SK-N-SH treated with all-trans-retinoic acid at 6 μM for 48 hours (cell line): ENCODE measurements around the gene AAGAB.

Experiments used
- ATAC-seq: fragments of 200-7000 bp; cut with Tn5 transposase; 3 replicates; pipeline ENCODE4 v1.9.1; 2020; ENCODE audit warnings: mild to moderate bottlenecking, moderate library complexity
- ARNTL ChIP-seq: fragments of 450-650 bp; formaldehyde crosslinking; IDR thresholded peaks from 2 replicates; pipeline ENCODE4 v1.5.0; 2020; ENCODE audit warnings: low read depth, mild to moderate bottlenecking, moderate library complexity, borderline replicate concordance
- BACH2 ChIP-seq: fragments of 250-450 bp; sonication (Bioruptor Pico); IDR thresholded peaks from 2 replicates; pipeline ENCODE4 v1.9.0; 2021; ENCODE audit warnings: mild to moderate bottlenecking, borderline replicate concordance
- CSDC2 ChIP-seq: fragments of 250-450 bp; sonication (Bioruptor Pico); IDR thresholded peaks from 2 replicates; pipeline ENCODE4 v1.5.0; 2020; ENCODE audit warnings: mild to moderate bottlenecking, moderate library complexity
- CSRNP3 ChIP-seq: fragments of 250-450 bp; sonication (Bioruptor Pico); IDR thresholded peaks from 2 replicates; pipeline ENCODE4 v1.5.1; 2021; ENCODE audit warnings: mild to moderate bottlenecking, moderate library complexity
- ESRRG ChIP-seq: fragments of 250-450 bp; sonication (Bioruptor Pico); IDR thresholded peaks from 2 replicates; pipeline ENCODE4 v1.6.1; 2021; ENCODE audit warnings: mild to moderate bottlenecking
- GLIS3 ChIP-seq: fragments of 250-450 bp; sonication (Bioruptor Pico); IDR thresholded peaks from 2 replicates; pipeline ENCODE4 v1.5.0; 2020; ENCODE audit warnings: mild to moderate bottlenecking, moderate library complexity
- ISL1 ChIP-seq: fragments of 250-450 bp; sonication (Bioruptor Pico); IDR thresholded peaks from 2 replicates; pipeline ENCODE4 v2.1.2; 2022; ENCODE audit warnings: mild to moderate bottlenecking, moderate library complexity
- OSR1 ChIP-seq: fragments of 250-450 bp; sonication (Bioruptor Pico); IDR thresholded peaks from 2 replicates; pipeline ENCODE4 v1.8.0; 2022; ENCODE audit warnings: moderate library complexity, mild to moderate bottlenecking, inconsistent platforms
- PPARA ChIP-seq: fragments of 250-450 bp; sonication (Bioruptor Pico); IDR thresholded peaks from 2 replicates; pipeline ENCODE4 v1.5.0; 2020; ENCODE audit warnings: mild to moderate bottlenecking, borderline replicate concordance
- SNAI2 ChIP-seq: fragments of 250-450 bp; sonication (Bioruptor Pico); IDR thresholded peaks from 2 replicates; pipeline ENCODE4 v1.5.0; 2020; ENCODE audit warnings: mild to moderate bottlenecking, moderate library complexity
- TCF4 ChIP-seq: fragments of 250-450 bp; sonication (Bioruptor Pico); IDR thresholded peaks from 2 replicates; pipeline ENCODE4 v1.8.0; 2021; ENCODE audit warnings: mild to moderate bottlenecking, moderate library complexity, borderline replicate concordance
- TOX ChIP-seq: fragments of 250-450 bp; sonication (Bioruptor Pico); IDR thresholded peaks from 2 replicates; pipeline ENCODE4 v1.8.0; 2021; ENCODE audit warnings: mild to moderate bottlenecking, moderate library complexity, borderline replicate concordance
- ZC3H10 ChIP-seq: fragments of 250-450 bp; sonication (Bioruptor Pico); IDR thresholded peaks from 2 replicates; pipeline ENCODE4 v1.5.1; 2021; ENCODE audit warnings: mild to moderate bottlenecking, moderate library complexity
- ZFP3 ChIP-seq: fragments of 250-450 bp; sonication (Bioruptor Pico); IDR thresholded peaks from 2 replicates; pipeline ENCODE4 v1.5.0; 2020; ENCODE audit warnings: mild to moderate bottlenecking, moderate library complexity
- ZFP30 ChIP-seq: fragments of 450-650 bp; formaldehyde crosslinking; IDR thresholded peaks from 2 replicates; pipeline ENCODE4 v1.5.0; 2022; ENCODE audit warnings: mild to moderate bottlenecking, moderate library complexity
- ZNF70 ChIP-seq: fragments of 450-650 bp; formaldehyde crosslinking; IDR thresholded peaks from 2 replicates; pipeline ENCODE4 v1.5.0; 2020; ENCODE audit warnings: mild to moderate bottlenecking, moderate library complexity
- ZNF8 ChIP-seq: fragments of 450-650 bp; formaldehyde crosslinking; IDR thresholded peaks from 2 replicates; pipeline ENCODE4 v1.5.0; 2020; ENCODE audit warnings: mild to moderate bottlenecking, moderate library complexity
- TF ChIP-seq, protein P1 (sequence below): fragments of 250-450 bp; sonication (Bioruptor Pico); IDR thresholded peaks from 2 replicates; pipeline ENCODE4 v1.8.0; 2020; ENCODE audit warnings: mild to moderate bottlenecking, moderate library complexity, borderline replicate concordance
- TF ChIP-seq, protein P2 (sequence below): fragments of 250-450 bp; sonication (Bioruptor Pico); IDR thresholded peaks from 2 replicates; pipeline ENCODE4 v1.8.0; 2021; ENCODE audit warnings: low read depth, mild to moderate bottlenecking, moderate library complexity, borderline replicate concordance
- TF ChIP-seq, protein P3 (sequence below): fragments of 250-450 bp; sonication (Bioruptor Pico); IDR thresholded peaks from 2 replicates; pipeline ENCODE4 v1.5.0; 2020; ENCODE audit warnings: mild to moderate bottlenecking, moderate library complexity
- TF ChIP-seq, protein P4 (sequence below): fragments of 250-450 bp; sonication (Bioruptor Pico); IDR thresholded peaks from 2 replicates; pipeline ENCODE4 v1.5.1; 2020; ENCODE audit warnings: low read depth, mild to moderate bottlenecking, moderate library complexity

AAGAB gene

GRCh38 chr15:67161881-67162280 lies 92.6 kb downstream of the AAGAB start:
- TF ChIP-seq PPARA (CRISPR knock-in tag), result no peak
- no peak for TF ChIP-seq GLIS3 (CRISPR knock-in tag)
- TF ChIP-seq ZNF8 (CRISPR knock-in tag), result no peak
- TF ChIP-seq ZNF70 (CRISPR knock-in tag), result no peak
- TF ChIP-seq CSRNP3 (CRISPR knock-in tag), result no peak
- TF ChIP-seq ESRRG (CRISPR knock-in tag), result no peak
- TF ChIP-seq CSDC2, result no peak
- TF ChIP-seq, all 23 proteins: peak for 0
- ATAC-seq, result no peak

DNA sequence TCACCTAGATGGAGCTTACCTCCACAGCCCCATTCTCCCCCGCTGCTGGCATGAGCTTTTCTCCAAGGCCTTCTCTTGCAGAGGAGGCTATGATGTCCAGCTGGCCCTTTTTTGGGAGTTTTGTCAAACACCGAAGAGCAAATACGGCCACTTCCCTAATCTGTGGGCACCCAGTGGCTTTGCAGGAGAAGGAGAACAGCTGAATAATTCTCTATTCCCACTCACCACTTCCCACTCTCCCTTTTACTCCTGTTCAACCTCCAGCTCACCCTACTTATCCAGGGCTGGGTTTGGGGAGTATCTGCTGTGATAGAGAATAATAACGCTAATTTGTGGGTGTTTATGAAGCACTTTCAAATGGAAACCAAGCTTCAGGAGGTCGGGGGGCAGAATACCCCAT lies 93.0 kb downstream of the AAGAB start:
- ATAC-seq, result no peak
- TF ChIP-seq OSR1 (no peak), SNAI2 (CRISPR knock-in tag) (no peak), GLIS3 (CRISPR knock-in tag) (no peak), ZFP3 (CRISPR knock-in tag) (no peak), TCF4 (CRISPR knock-in tag) (no peak), ZC3H10 (CRISPR knock-in tag) (no peak)
- TF ChIP-seq, protein P1, sequence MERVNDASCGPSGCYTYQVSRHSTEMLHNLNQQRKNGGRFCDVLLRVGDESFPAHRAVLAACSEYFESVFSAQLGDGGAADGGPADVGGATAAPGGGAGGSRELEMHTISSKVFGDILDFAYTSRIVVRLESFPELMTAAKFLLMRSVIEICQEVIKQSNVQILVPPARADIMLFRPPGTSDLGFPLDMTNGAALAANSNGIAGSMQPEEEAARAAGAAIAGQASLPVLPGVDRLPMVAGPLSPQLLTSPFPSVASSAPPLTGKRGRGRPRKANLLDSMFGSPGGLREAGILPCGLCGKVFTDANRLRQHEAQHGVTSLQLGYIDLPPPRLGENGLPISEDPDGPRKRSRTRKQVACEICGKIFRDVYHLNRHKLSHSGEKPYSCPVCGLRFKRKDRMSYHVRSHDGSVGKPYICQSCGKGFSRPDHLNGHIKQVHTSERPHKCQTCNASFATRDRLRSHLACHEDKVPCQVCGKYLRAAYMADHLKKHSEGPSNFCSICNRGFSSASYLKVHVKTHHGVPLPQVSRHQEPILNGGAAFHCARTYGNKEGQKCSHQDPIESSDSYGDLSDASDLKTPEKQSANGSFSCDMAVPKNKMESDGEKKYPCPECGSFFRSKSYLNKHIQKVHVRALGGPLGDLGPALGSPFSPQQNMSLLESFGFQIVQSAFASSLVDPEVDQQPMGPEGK (CRISPR knock-in tag), result no peak
- TF ChIP-seq, protein P2, sequence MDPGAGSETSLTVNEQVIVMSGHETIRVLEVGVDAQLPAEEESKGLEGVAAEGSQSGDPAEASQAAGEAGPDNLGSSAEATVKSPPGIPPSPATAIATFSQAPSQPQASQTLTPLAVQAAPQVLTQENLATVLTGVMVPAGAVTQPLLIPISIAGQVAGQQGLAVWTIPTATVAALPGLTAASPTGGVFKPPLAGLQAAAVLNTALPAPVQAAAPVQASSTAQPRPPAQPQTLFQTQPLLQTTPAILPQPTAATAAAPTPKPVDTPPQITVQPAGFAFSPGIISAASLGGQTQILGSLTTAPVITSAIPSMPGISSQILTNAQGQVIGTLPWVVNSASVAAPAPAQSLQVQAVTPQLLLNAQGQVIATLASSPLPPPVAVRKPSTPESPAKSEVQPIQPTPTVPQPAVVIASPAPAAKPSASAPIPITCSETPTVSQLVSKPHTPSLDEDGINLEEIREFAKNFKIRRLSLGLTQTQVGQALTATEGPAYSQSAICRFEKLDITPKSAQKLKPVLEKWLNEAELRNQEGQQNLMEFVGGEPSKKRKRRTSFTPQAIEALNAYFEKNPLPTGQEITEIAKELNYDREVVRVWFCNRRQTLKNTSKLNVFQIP, result no peak

- no peak for TF ChIP-seq ZC3H10 (CRISPR knock-in tag)
- no peak for TF ChIP-seq ZFP3 (CRISPR knock-in tag)
- TF ChIP-seq ZNF70 (CRISPR knock-in tag), result no peak
- TF ChIP-seq BACH2 (CRISPR knock-in tag), result no peak
- no peak for TF ChIP-seq ISL1 (CRISPR knock-in tag)
- no peak for TF ChIP-seq CSDC2
- no peak; the same call in 2 of the 3 replicates for ATAC-seq
Measured at GRCh38 chr15:67158367-67158766, 96.1 kb downstream of the AAGAB start.

GRCh38 chr15:67157521-67158252 lies 96.8 kb downstream of the AAGAB start:
- no peak for ATAC-seq
- TF ChIP-seq CSRNP3 (CRISPR knock-in tag) (no peak), PPARA (CRISPR knock-in tag) (no peak), ARNTL (CRISPR knock-in tag) (no peak), OSR1 (no peak), ZNF8 (CRISPR knock-in tag) (no peak), ZC3H10 (CRISPR knock-in tag) (no peak), ZFP30 (no peak), CSDC2 (no peak), TOX (CRISPR knock-in tag) (no peak), ZFP3 (CRISPR knock-in tag) (no peak)
- TF ChIP-seq, protein P3, sequence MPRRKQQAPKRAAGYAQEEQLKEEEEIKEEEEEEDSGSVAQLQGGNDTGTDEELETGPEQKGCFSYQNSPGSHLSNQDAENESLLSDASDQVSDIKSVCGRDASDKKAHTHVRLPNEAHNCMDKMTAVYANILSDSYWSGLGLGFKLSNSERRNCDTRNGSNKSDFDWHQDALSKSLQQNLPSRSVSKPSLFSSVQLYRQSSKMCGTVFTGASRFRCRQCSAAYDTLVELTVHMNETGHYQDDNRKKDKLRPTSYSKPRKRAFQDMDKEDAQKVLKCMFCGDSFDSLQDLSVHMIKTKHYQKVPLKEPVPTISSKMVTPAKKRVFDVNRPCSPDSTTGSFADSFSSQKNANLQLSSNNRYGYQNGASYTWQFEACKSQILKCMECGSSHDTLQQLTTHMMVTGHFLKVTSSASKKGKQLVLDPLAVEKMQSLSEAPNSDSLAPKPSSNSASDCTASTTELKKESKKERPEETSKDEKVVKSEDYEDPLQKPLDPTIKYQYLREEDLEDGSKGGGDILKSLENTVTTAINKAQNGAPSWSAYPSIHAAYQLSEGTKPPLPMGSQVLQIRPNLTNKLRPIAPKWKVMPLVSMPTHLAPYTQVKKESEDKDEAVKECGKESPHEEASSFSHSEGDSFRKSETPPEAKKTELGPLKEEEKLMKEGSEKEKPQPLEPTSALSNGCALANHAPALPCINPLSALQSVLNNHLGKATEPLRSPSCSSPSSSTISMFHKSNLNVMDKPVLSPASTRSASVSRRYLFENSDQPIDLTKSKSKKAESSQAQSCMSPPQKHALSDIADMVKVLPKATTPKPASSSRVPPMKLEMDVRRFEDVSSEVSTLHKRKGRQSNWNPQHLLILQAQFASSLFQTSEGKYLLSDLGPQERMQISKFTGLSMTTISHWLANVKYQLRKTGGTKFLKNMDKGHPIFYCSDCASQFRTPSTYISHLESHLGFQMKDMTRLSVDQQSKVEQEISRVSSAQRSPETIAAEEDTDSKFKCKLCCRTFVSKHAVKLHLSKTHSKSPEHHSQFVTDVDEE (CRISPR knock-in tag), result no peak
- TF ChIP-seq, protein P4, sequence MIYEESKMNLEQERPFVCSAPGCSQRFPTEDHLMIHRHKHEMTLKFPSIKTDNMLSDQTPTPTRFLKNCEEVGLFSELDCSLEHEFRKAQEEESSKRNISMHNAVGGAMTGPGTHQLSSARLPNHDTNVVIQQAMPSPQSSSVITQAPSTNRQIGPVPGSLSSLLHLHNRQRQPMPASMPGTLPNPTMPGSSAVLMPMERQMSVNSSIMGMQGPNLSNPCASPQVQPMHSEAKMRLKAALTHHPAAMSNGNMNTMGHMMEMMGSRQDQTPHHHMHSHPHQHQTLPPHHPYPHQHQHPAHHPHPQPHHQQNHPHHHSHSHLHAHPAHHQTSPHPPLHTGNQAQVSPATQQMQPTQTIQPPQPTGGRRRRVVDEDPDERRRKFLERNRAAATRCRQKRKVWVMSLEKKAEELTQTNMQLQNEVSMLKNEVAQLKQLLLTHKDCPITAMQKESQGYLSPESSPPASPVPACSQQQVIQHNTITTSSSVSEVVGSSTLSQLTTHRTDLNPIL (CRISPR knock-in tag), result no peak
- TF ChIP-seq, protein P1 (CRISPR knock-in tag), result no peak
